HEK293 (cell line): ENCODE results near the gene FBXO27.

Experiments used
- AEBP2 ChIP-seq: fragments of 450-650 bp; formaldehyde crosslinking; IDR thresholded peaks from 2 replicates; pipeline ENCODE4 v1.5.1; 2016; ENCODE audit warnings: missing biosample characterization, missing genetic modification characterization, borderline replicate concordance
- BCL6B ChIP-seq: fragments of 450-650 bp; formaldehyde crosslinking; IDR thresholded peaks from 2 replicates; pipeline ENCODE4 v1.5.1; 2017; ENCODE audit warnings: missing biosample characterization, missing genetic modification characterization
- EGR2 ChIP-seq: fragments of 450-650 bp; formaldehyde crosslinking; IDR thresholded peaks from 2 replicates; pipeline ENCODE4 v1.5.1; 2016; ENCODE audit warnings: low read depth, missing biosample characterization, missing genetic modification characterization
- HOXA7 ChIP-seq: sonication (generic); formaldehyde crosslinking; IDR thresholded peaks from 2 replicates; pipeline ENCODE4 v1.8.1; 2022; ENCODE audit warnings: missing genetic modification reagents, borderline replicate concordance
- KLF1 ChIP-seq: fragments of 450-650 bp; formaldehyde crosslinking; IDR thresholded peaks from 2 replicates; pipeline ENCODE4 v1.5.1; 2016; ENCODE audit warnings: missing biosample characterization, missing genetic modification characterization
- PRDM10 ChIP-seq: fragments of 450-650 bp; formaldehyde crosslinking; IDR thresholded peaks from 2 replicates; pipeline ENCODE4 v1.5.1; 2016; ENCODE audit warnings: missing biosample characterization, missing genetic modification characterization
- PRDM4 ChIP-seq: fragments of 450-650 bp; formaldehyde crosslinking; IDR thresholded peaks from 2 replicates; pipeline ENCODE4 v1.5.1; 2017; ENCODE audit warnings: missing biosample characterization, missing genetic modification characterization
- TRIM28 ChIP-seq: IDR thresholded peaks from 2 replicates; pipeline ENCODE4 v1.6.1; 2011; ENCODE audit warnings: low read length, control low read depth, borderline replicate concordance
- ZBTB26 ChIP-seq: fragments of 450-650 bp; formaldehyde crosslinking; optimal IDR thresholded peaks from 2 replicates; pipeline ENCODE3; 2016; ENCODE audit warnings: missing biosample characterization, mild to moderate bottlenecking, missing genetic modification characterization
- ZBTB48 ChIP-seq: fragments of 450-650 bp; formaldehyde crosslinking; IDR thresholded peaks from 2 replicates; pipeline ENCODE4 v1.5.1; 2016; ENCODE audit warnings: missing biosample characterization, missing genetic modification characterization
- ZIC2 ChIP-seq: fragments of 450-650 bp; formaldehyde crosslinking; IDR thresholded peaks from 2 replicates; pipeline ENCODE4 v1.5.1; 2016; ENCODE audit warnings: missing biosample characterization, missing genetic modification characterization
- ZNF140 ChIP-seq: fragments of 450-650 bp; formaldehyde crosslinking; IDR thresholded peaks from 2 replicates; pipeline ENCODE4 v1.5.1; 2016; ENCODE audit warnings: missing biosample characterization, missing genetic modification characterization
- ZNF214 ChIP-seq: fragments of 450-650 bp; formaldehyde crosslinking; IDR thresholded peaks from 2 replicates; pipeline ENCODE4 v1.5.1; 2017; ENCODE audit warnings: missing biosample characterization, mild to moderate bottlenecking, missing genetic modification characterization, borderline replicate concordance
- ZNF26 ChIP-seq: fragments of 450-650 bp; formaldehyde crosslinking; IDR thresholded peaks from 2 replicates; pipeline ENCODE4 v1.5.1; 2016; ENCODE audit warnings: missing biosample characterization, missing genetic modification characterization
- ZNF311 ChIP-seq: fragments of 450-650 bp; formaldehyde crosslinking; IDR thresholded peaks from 2 replicates; pipeline ENCODE4 v1.5.1; 2017; ENCODE audit warnings: missing biosample characterization, missing genetic modification characterization, borderline replicate concordance
- ZNF530 ChIP-seq: fragments of 450-650 bp; formaldehyde crosslinking; IDR thresholded peaks from 2 replicates; pipeline ENCODE4 v1.5.1; 2016; ENCODE audit warnings: low read depth, missing biosample characterization, missing genetic modification characterization
- ZNF555 ChIP-seq: fragments of 450-650 bp; formaldehyde crosslinking; conservative IDR thresholded peaks from 2 replicates; pipeline ENCODE4 v1.5.1; 2017; ENCODE audit warnings: missing biosample characterization, mild to moderate bottlenecking, missing genetic modification characterization, inconsistent platforms
- ZNF600 ChIP-seq: fragments of 450-650 bp; formaldehyde crosslinking; IDR thresholded peaks from 2 replicates; pipeline ENCODE4 v1.5.1; 2016; ENCODE audit warnings: missing biosample characterization, missing genetic modification characterization
- ZNF623 ChIP-seq: fragments of 450-650 bp; formaldehyde crosslinking; IDR thresholded peaks from 2 replicates; pipeline ENCODE4 v1.5.1; 2016; ENCODE audit warnings: missing biosample characterization, missing genetic modification characterization
- ZNF785 ChIP-seq: fragments of 450-650 bp; formaldehyde crosslinking; IDR thresholded peaks from 2 replicates; pipeline ENCODE4 v1.5.1; 2016; ENCODE audit warnings: missing biosample characterization, missing genetic modification characterization
- ZSCAN18 ChIP-seq: fragments of 450-650 bp; formaldehyde crosslinking; IDR thresholded peaks from 2 replicates; pipeline ENCODE4 v1.5.1; 2016; ENCODE audit warnings: missing biosample characterization, missing genetic modification characterization
- ZSCAN30 ChIP-seq: fragments of 450-650 bp; IDR thresholded peaks from 2 replicates; pipeline ENCODE4 v1.5.1; 2018; ENCODE audit warnings: missing biosample characterization, mild to moderate bottlenecking, missing genetic modification characterization, moderate library complexity
- ZSCAN5A ChIP-seq: fragments of 450-650 bp; formaldehyde crosslinking; IDR thresholded peaks from 2 replicates; pipeline ENCODE4 v1.5.1; 2016; ENCODE audit warnings: missing biosample characterization, missing genetic modification characterization

Gene FBXO27

GRCh38 chr19:39053276-39054090 lies 21.1 kb upstream of the FBXO27 start (continued):
- TF ChIP-seq PRDM10 (no peak), ZIC2 (no peak), ZSCAN30 (tag by site-specific recombination) (no peak), ZNF623 (tag by site-specific recombination) (no peak), BCL6B (tag by site-specific recombination) (no peak), ZBTB48 (tag by site-specific recombination) (no peak), ZBTB26 (no peak), PRDM4 (tag by site-specific recombination) (no peak), ZNF140 (tag by site-specific recombination) (no peak), HOXA7 (no peak), ZNF555 (tag by site-specific recombination) (no peak), ZNF26 (tag by site-specific recombination) (no peak), ZNF600 (0 out of 2 replicates have a peak, but pooled peaks have one; percentile 16), ZNF311 (tag by site-specific recombination) (0 out of 2 replicates have a peak, but pooled peaks have one; percentile 9), ZSCAN5A (tag by site-specific recombination) (no peak), ZNF214 (tag by site-specific recombination) (no peak), ZNF785 (tag by site-specific recombination) (no peak), AEBP2 (no peak), ZSCAN18 (no peak), KLF1 (peak; percentile 28), ZNF530 (tag by site-specific recombination) (no peak), EGR2 (tag by site-specific recombination) (peak; percentile 84), TRIM28 (no peak)
